Loucy (cell line): ENCODE results near the gene NSMCE1.

Source experiments
- H2AFZ ChIP-seq: fragments of 200-600 bp; sonication (generic); 2 replicates; pipeline ENCODE4 v1.6.0; 2016; ENCODE audit warnings: antibody characterized with exemption, mild to moderate bottlenecking, low read length, moderate library complexity
- H3F3A ChIP-seq: fragments of 200-600 bp; 2 replicates; pipeline ENCODE4 v1.6.0; 2016; ENCODE audit warnings: antibody characterized with exemption, low read depth, mild to moderate bottlenecking
- H3K27me3 ChIP-seq: fragments of 200-600 bp; sonication (generic); 2 replicates; pipeline ENCODE4 v1.6.1; 2014; ENCODE audit warnings: low read length, mild to moderate bottlenecking; ENCODE audit not compliant: insufficient read depth, poor library complexity, severe bottlenecking
- H3K36me3 ChIP-seq: fragments of 200-600 bp; sonication (generic); 2 replicates; pipeline ENCODE4 v1.6.1; 2016; ENCODE audit warnings: low read length; ENCODE audit not compliant: insufficient read depth
- H3K4me1 ChIP-seq: fragments of 200-600 bp; sonication (generic); 2 replicates; pipeline ENCODE4 v1.5.1; 2014; ENCODE audit warnings: low read length, mild to moderate bottlenecking; ENCODE audit not compliant: insufficient read depth, poor library complexity, severe bottlenecking
- H3K4me2 ChIP-seq: fragments of 200-600 bp; sonication (generic); 2 replicates; pipeline ENCODE4 v1.6.0; 2014; ENCODE audit warnings: antibody characterized with exemption, low read length, low read depth, mild to moderate bottlenecking; ENCODE audit not compliant: poor library complexity, severe bottlenecking
- H3K4me3 ChIP-seq: fragments of 200-600 bp; sonication (generic); 2 replicates; pipeline ENCODE4 v1.5.1; 2014; ENCODE audit warnings: low read length, mild to moderate bottlenecking, mixed read lengths; ENCODE audit not compliant: poor library complexity, severe bottlenecking
- H3K79me2 ChIP-seq: fragments of 200-600 bp; sonication (generic); 2 replicates; pipeline ENCODE4 v1.6.1; 2014; ENCODE audit warnings: low read length; ENCODE audit not compliant: insufficient read depth
- H3K9ac ChIP-seq: fragments of 200-600 bp; sonication (generic); 2 replicates; pipeline ENCODE4 v1.6.0; 2014; ENCODE audit warnings: mild to moderate bottlenecking, low read depth, low read length, moderate library complexity; ENCODE audit not compliant: poor library complexity, severe bottlenecking
- H3K9me2 ChIP-seq: fragments of 200-600 bp; sonication (generic); replicated peaks from 2 replicates; pipeline ENCODE4 v1.6.1; 2016; ENCODE audit warnings: low read depth, low read length, mixed read lengths
- H3K9me3 ChIP-seq: fragments of 200-600 bp; sonication (generic); 2 replicates; pipeline ENCODE4 v1.6.1; 2014; ENCODE audit warnings: mild to moderate bottlenecking, antibody characterized with exemption, low read length, low read depth; ENCODE audit not compliant: insufficient read depth
- H4K20me1 ChIP-seq: fragments of 200-600 bp; sonication (generic); 2 replicates; pipeline ENCODE4 v1.6.0; 2014; ENCODE audit warnings: antibody characterized with exemption, low read length, mild to moderate bottlenecking; ENCODE audit not compliant: insufficient read depth, poor library complexity, severe bottlenecking
- EZH2phosphoT487 ChIP-seq: fragments of 200-600 bp; IDR thresholded peaks from 2 replicates; pipeline ENCODE4 v1.6.1; 2018; ENCODE audit warnings: antibody characterized with exemption, mild to moderate bottlenecking, moderate library complexity, borderline replicate concordance
- TF ChIP-seq, protein P1 (sequence below): fragments of 200-600 bp; sonication (generic); conservative IDR thresholded peaks from 2 replicates; pipeline ENCODE4 v1.5.1; 2014; ENCODE audit warnings: mild to moderate bottlenecking, antibody characterized with exemption, low read length

The NSMCE1 gene

DNA sequence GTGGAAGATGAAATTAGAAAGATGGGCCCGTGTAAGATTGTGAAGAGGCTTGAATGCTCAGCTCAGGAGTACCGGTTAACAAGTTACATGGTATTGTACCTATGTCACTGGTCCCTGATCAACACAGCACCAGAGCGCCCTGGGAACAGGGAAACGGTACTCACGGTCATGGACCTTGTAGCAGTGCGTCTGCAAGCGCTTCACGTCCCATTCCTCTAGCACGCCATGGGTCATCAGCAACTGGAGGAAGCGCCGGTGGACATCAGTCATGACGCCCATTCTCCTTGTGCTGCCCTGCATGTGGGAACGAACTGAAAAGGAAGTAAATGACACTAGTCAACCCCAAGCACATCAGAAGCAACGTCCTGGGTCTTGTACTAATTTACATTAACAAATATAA is 11.3 kb downstream of the NSMCE1 start:
- Histone ChIP-seq H3K79me2 (no peaks in the 10 kb centered on the region), H3K4me2 (no peak overlapping the region), H3K9me3 (no peaks in the 10 kb centered on the region), H3K9me2 (no peaks in the 10 kb centered on the region), H4K20me1 (no peaks in the 10 kb centered on the region), H3K4me1 (peaks cover 12% of the 10 kb centered on the region), H3K9ac (no peak overlapping the region), H3K4me3 (no peak overlapping the region), H2AFZ (no peak overlapping the region), H3K27me3 (no peaks in the 10 kb centered on the region), H3F3A (no peaks in the 10 kb centered on the region), H3K36me3 (no peaks in the 10 kb centered on the region)
- TF ChIP-seq, protein P1, sequence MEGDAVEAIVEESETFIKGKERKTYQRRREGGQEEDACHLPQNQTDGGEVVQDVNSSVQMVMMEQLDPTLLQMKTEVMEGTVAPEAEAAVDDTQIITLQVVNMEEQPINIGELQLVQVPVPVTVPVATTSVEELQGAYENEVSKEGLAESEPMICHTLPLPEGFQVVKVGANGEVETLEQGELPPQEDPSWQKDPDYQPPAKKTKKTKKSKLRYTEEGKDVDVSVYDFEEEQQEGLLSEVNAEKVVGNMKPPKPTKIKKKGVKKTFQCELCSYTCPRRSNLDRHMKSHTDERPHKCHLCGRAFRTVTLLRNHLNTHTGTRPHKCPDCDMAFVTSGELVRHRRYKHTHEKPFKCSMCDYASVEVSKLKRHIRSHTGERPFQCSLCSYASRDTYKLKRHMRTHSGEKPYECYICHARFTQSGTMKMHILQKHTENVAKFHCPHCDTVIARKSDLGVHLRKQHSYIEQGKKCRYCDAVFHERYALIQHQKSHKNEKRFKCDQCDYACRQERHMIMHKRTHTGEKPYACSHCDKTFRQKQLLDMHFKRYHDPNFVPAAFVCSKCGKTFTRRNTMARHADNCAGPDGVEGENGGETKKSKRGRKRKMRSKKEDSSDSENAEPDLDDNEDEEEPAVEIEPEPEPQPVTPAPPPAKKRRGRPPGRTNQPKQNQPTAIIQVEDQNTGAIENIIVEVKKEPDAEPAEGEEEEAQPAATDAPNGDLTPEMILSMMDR: no peak
- no peak for TF ChIP-seq EZH2phosphoT487

DNA sequence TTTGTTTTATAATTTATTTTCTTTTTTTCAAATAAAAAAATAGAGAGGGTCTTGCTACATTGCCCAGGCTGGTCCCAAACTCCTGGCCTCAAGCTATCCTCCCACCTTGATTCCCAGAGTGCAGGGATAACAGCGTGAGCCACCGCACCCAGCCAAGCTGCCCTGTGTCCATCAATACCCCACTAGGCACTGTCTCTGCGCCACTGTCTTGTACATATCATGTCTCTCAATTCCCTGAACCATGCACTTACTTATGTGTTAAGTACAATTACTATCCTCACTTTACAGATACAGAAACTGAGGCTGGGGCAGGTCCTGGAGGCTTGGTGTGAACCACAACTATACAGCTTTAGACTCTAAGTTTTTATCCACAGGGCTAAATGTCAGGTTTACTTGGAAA is 11.7 kb downstream of the NSMCE1 start:
- Histone ChIP-seq H3K9me2 (no peaks in the 10 kb centered on the region), H3K4me1 (peaks cover 9% of the 10 kb centered on the region), H3K4me2 (no peak overlapping the region), H3K9ac (no peak overlapping the region), H3K9me3 (no peaks in the 10 kb centered on the region), H3K36me3 (no peaks in the 10 kb centered on the region), H3K79me2 (no peaks in the 10 kb centered on the region), H3K4me3 (no peak overlapping the region), H3K27me3 (no peaks in the 10 kb centered on the region), H3F3A (no peaks in the 10 kb centered on the region), H2AFZ (no peak overlapping the region), H4K20me1 (no peaks in the 10 kb centered on the region)
- TF ChIP-seq, protein P1: no peak
- TF ChIP-seq EZH2phosphoT487: no peak

DNA sequence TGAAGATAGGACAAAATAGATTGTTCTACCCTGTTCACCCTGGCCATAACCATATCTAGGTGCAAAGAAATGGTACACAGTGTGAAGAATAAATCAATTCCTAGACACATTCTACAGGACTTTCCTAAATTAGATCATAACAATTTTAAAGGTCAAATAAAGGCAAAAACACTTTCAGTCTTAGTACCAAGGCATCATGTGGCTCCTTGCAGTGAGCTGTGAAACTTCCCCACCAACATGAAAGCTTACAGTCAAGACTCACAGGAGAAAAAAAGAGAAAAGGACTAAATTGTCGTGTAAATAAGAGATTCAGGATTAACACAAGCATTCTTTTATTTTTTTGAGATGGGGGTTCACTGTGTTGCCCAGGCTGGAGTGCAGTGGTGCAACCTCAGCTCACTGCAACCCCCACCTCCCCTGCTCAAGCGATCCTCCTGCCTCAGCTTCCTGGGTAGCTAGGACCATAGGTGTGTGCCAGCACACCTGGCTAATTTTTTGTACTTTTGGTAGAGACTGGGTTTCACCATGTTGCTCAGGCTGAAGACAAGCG is 14.2 kb downstream of the NSMCE1 start:
- Histone ChIP-seq H3K4me2 (no peak overlapping the region), H4K20me1 (no peaks in the 10 kb centered on the region), H3K4me3 (no peak overlapping the region)

More for the DNA sequence above, 14.2 kb downstream of the NSMCE1 start:
- no peaks in the 10 kb centered on the region for H3K79me2 ChIP-seq
- peaks cover 5% of the 10 kb centered on the region for H3K4me1 ChIP-seq
- H2AFZ ChIP-seq: no peak overlapping the region
- no peaks in the 10 kb centered on the region for H3K9me3 ChIP-seq
- H3F3A ChIP-seq: no peaks in the 10 kb centered on the region
- TF ChIP-seq EZH2phosphoT487: no peak
- TF ChIP-seq, protein P1: no peak
- no peaks in the 10 kb centered on the region for H3K9me2 ChIP-seq
- H3K9ac ChIP-seq: no peak overlapping the region
- no peaks in the 10 kb centered on the region for H3K27me3 ChIP-seq
- H3K36me3 ChIP-seq: 0 out of 2 replicates have a peak, but pooled peaks cover 3% of the 10 kb centered on the region
